ENCODE measurements around the gene ZCWPW2. TPM values are rescaled to one million over a fixed set of nuclear protein-coding genes. Genes with fewer than 3 reads are reported as not detected.

ZCWPW2 gene
- total and polyA plus RNA-seq, 4 donors, result 0.37 to 2.1 (median 0.87) TPM

GRCh38 chr3:28406241-28406640, 57.7 kb downstream of the ZCWPW2 start:
- Histone ChIP-seq H3K27me3 (ENCODE audit: control insufficient read depth in 3 of 3, insufficient read depth in 3 of 3, low read length in 2 of 3) (no peaks in the 10 kb centered on the region), H3K4me1 (ENCODE audit: control insufficient read depth in 5 of 5, insufficient read depth in 5 of 5, low read length in 5 of 5) (no peaks in the 10 kb centered on the region), H3K36me3 (ENCODE audit: control insufficient read depth in 4 of 4, insufficient read depth in 4 of 4, low read length in 4 of 4) (no peaks in the 10 kb centered on the region), H3K4me3 (no peak overlapping the region), H3K9me3 (ENCODE audit: control insufficient read depth in 4 of 4, insufficient read depth in 3 of 4, low read length in 3 of 4) (peaks cover 0 to 3% (median 0%) of the 10 kb centered on the region in 4 donors), H3K9ac (ENCODE audit: insufficient read depth in 1 of 2, low read length in 2 of 2) (no peak overlapping the region), H3K27ac (ENCODE audit: low read depth in 1 of 2, low read length in 1 of 2) (no peak overlapping the region)
- no peak for TF ChIP-seq CTCF (IDR thresholded peaks at IDR 0.05; ENCODE audit: control extremely low read depth, extremely low read depth)
- WGBS, 2 donors, result 74 to 83% methylated on average over 1 of the region's 1 CpG
- ATAC-seq (ENCODE audit: insufficient read depth, low FRiP score) (no peak), DNase-seq (no peak)

DNA sequence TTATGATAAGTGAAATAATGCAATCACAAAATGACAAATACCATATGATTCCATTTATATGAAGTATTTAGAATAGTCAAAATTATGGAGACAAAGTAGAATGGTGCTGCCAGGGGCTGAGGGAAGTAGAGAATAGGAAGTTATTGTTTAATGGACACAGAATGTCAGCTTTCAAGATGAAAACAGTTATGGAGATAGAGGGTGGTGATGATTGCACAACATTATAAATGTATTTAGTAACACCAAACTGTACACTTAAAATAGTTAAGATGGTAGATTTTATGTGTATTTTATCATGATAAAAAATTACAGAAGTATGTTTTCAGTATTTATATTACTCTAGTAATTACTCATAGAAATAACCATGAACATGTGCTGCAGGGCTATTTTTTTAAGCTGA, 100.9 kb downstream of the ZCWPW2 start:
- DNase-seq (no peak), ATAC-seq (ENCODE audit: insufficient read depth, low FRiP score) (no peak)
- no peaks in the 10 kb centered on the region for H3K4me1 ChIP-seq (ENCODE audit: control insufficient read depth in 5 of 5, insufficient read depth in 5 of 5, low read length in 5 of 5)
- H3K27ac ChIP-seq (ENCODE audit: low read depth in 1 of 2, low read length in 1 of 2), result no peak overlapping the region
- no peaks in the 10 kb centered on the region for H3K27me3 ChIP-seq (ENCODE audit: control insufficient read depth in 3 of 3, insufficient read depth in 3 of 3, low read length in 2 of 3)
- no peak for TF ChIP-seq CTCF (IDR thresholded peaks at IDR 0.05; ENCODE audit: control extremely low read depth, extremely low read depth)
- H3K4me3 ChIP-seq, result no peak overlapping the region
- H3K9ac ChIP-seq (ENCODE audit: insufficient read depth in 1 of 2, low read length in 2 of 2), result no peak overlapping the region
- H3K9me3 ChIP-seq (ENCODE audit: control insufficient read depth in 4 of 4, insufficient read depth in 3 of 4, low read length in 3 of 4), result peaks cover 0 to under 1% (median 0%) of the 10 kb centered on the region in 4 donors
- no peaks in the 10 kb centered on the region for H3K36me3 ChIP-seq (ENCODE audit: control insufficient read depth in 4 of 4, insufficient read depth in 4 of 4, low read length in 4 of 4)

DNA sequence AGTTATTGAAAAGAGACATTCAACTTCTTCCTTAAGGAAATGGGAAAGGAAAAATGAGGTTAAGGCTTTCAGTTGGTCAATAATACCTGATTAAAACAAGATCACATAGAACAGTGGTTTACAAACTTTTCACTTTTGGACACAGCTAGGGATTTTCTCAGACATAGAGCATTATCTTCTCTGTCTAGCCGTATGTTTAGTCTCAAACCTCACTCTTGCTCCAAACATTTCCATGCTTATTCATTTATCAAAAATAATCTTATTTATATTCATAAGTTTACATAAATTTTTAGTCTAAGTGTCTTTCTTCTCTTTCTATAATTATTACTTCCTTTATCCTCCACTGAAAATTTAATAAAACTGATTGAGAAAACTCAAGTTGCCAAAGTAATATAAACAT, 114.3 kb downstream of the ZCWPW2 start:
- no peak overlapping the region for H3K9ac ChIP-seq (ENCODE audit: insufficient read depth in 1 of 2, low read length in 2 of 2)
- no peak overlapping the region for H3K4me3 ChIP-seq
- ATAC-seq (ENCODE audit: insufficient read depth, low FRiP score) (no peak), DNase-seq (peak in 2 of 3 donors; percentile 80 to 82)
- H3K4me1 ChIP-seq (ENCODE audit: control insufficient read depth in 5 of 5, insufficient read depth in 5 of 5, low read length in 5 of 5), result peaks cover 0 to 15% (median 0%) of the 10 kb centered on the region in 5 donors
- no peak overlapping the region for H3K27ac ChIP-seq (ENCODE audit: low read depth in 1 of 2, low read length in 1 of 2)
- no peaks in the 10 kb centered on the region for H3K27me3 ChIP-seq (ENCODE audit: control insufficient read depth in 3 of 3, insufficient read depth in 3 of 3, low read length in 2 of 3)
- TF ChIP-seq CTCF (IDR thresholded peaks at IDR 0.05; ENCODE audit: control extremely low read depth, extremely low read depth), result no peak
- WGBS, 2 donors, result 33 to 35% methylated on average over 1 of the region's 1 CpG
- no peaks in the 10 kb centered on the region for H3K9me3 ChIP-seq (ENCODE audit: control insufficient read depth in 4 of 4, insufficient read depth in 3 of 4, low read length in 3 of 4)
- peaks cover 0 to 2% (median 0%) of the 10 kb centered on the region in 4 donors for H3K36me3 ChIP-seq (ENCODE audit: control insufficient read depth in 4 of 4, insufficient read depth in 4 of 4, low read length in 4 of 4)

DNA sequence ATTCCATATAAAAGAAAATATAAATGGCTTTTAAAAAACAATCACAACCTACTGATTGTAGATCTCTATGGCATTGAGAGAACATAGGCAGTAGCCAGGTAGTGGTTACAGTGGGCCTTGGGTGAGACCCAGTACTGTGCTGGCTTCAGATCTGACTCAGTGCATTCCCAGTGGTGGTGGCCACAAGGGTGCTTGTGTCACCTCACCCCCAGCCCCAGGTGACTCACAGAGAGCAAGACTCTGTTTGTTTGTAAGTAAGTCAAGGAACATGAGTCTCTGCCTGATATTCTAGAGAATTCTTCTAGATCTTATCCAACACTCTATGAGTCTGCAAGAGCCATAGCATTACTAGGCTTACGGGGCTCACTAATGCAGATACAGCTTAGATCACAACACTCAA, 118.9 kb downstream of the ZCWPW2 start:
- Histone ChIP-seq H3K36me3 (ENCODE audit: control insufficient read depth in 4 of 4, insufficient read depth in 4 of 4, low read length in 4 of 4) (peaks cover 0 to 2% (median 0%) of the 10 kb centered on the region in 4 donors), H3K27me3 (ENCODE audit: control insufficient read depth in 3 of 3, insufficient read depth in 3 of 3, low read length in 2 of 3) (no peaks in the 10 kb centered on the region), H3K4me1 (ENCODE audit: control insufficient read depth in 5 of 5, insufficient read depth in 5 of 5, low read length in 5 of 5) (peaks cover 0 to 6% (median 0%) of the 10 kb centered on the region in 5 donors), H3K9ac (ENCODE audit: insufficient read depth in 1 of 2, low read length in 2 of 2) (no peak overlapping the region), H3K9me3 (ENCODE audit: control insufficient read depth in 4 of 4, insufficient read depth in 3 of 4, low read length in 3 of 4) (no peaks in the 10 kb centered on the region), H3K4me3 (no peak overlapping the region), H3K27ac (ENCODE audit: low read depth in 1 of 2, low read length in 1 of 2) (no peak overlapping the region)
- WGBS, 2 donors, result 92 to 100% methylated on average over 1 of the region's 1 CpG
- DNase-seq, result no peak
- ATAC-seq (ENCODE audit: insufficient read depth, low FRiP score), result no peak
- no peak for TF ChIP-seq CTCF (IDR thresholded peaks at IDR 0.05; ENCODE audit: control extremely low read depth, extremely low read depth)

All from lung (tissue), 12 donors.